22Rv1 (cell line): Measurements from ENCODE around the gene SPATA31D4.

ENCODE experiments used
- ZFX ChIP-seq: fragments of 450-650 bp; IDR thresholded peaks from 2 replicates; pipeline ENCODE4 v1.6.1; 2017; ENCODE audit warnings: antibody characterized with exemption, borderline replicate concordance
- TF ChIP-seq, protein P1 (sequence below): fragments of 450-650 bp; IDR thresholded peaks from 2 replicates; pipeline ENCODE4 v1.5.1; 2017; ENCODE audit warnings: mild to moderate bottlenecking

DNA sequence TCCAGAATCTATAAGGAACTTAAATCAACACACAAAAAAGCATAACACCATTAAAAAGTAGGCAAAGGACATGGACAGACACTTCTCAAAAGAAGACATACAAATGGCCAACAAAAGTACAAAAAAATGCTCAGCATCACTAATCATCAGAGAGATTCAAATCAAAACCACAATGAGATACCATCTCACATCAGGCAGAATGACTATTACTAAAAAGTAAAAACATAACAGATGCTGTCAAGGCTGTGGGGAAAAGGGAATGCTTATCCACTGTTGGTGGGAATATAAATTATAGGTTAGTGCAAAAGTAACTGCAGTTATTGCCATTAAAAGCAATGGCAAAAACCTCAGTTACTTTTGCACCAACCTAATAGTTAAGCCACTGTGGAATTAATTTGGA lies 32.2 kb upstream of the SPATA31D4 start:
- TF ChIP-seq, protein P1, sequence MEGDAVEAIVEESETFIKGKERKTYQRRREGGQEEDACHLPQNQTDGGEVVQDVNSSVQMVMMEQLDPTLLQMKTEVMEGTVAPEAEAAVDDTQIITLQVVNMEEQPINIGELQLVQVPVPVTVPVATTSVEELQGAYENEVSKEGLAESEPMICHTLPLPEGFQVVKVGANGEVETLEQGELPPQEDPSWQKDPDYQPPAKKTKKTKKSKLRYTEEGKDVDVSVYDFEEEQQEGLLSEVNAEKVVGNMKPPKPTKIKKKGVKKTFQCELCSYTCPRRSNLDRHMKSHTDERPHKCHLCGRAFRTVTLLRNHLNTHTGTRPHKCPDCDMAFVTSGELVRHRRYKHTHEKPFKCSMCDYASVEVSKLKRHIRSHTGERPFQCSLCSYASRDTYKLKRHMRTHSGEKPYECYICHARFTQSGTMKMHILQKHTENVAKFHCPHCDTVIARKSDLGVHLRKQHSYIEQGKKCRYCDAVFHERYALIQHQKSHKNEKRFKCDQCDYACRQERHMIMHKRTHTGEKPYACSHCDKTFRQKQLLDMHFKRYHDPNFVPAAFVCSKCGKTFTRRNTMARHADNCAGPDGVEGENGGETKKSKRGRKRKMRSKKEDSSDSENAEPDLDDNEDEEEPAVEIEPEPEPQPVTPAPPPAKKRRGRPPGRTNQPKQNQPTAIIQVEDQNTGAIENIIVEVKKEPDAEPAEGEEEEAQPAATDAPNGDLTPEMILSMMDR: no peak
- no peak for TF ChIP-seq ZFX
